K562 (cell line): ENCODE measurements around the gene WTIP.
"Not testable (repeated sequence)": the region's sequence is repeated elsewhere in the genome, so short reads cannot be mapped to it uniquely, and the experiment has no call there.

Experiments
- NFIC ChIP-seq: fragments of 450-650 bp; IDR thresholded peaks from 2 replicates; pipeline ENCODE4 v1.6.1; 2017; ENCODE audit warnings: mild to moderate bottlenecking, inconsistent platforms
- TF ChIP-seq, protein P1 (sequence below): sonication (generic); formaldehyde crosslinking; IDR thresholded peaks from 2 replicates; pipeline ENCODE4 v1.8.0; 2022; ENCODE audit warnings: missing genetic modification reagents, mild to moderate bottlenecking, borderline replicate concordance

DNA sequence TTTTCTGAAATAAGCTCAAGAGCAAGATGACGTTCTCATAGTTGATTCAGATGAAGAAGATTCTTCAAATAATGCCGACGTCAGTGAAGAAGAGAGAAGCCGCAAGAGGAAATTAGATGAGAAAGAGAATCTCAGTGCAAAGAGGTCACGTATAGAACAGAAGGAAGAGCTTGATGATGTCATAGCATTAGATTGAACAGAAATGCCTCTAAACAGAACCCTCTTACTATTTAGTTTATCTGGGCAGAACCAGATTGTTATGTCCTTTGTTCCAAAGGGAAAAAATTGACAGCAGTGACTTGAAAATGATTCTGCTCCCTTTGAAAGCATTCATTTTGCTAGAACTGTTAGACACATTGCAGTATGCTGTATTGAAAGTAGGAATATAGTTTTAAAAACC, 12.5 kb upstream of the WTIP start:
- TF ChIP-seq NFIC: not testable (repeated sequence)
- TF ChIP-seq, protein P1, sequence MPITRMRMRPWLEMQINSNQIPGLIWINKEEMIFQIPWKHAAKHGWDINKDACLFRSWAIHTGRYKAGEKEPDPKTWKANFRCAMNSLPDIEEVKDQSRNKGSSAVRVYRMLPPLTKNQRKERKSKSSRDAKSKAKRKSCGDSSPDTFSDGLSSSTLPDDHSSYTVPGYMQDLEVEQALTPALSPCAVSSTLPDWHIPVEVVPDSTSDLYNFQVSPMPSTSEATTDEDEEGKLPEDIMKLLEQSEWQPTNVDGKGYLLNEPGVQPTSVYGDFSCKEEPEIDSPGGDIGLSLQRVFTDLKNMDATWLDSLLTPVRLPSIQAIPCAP (CRISPR knock-in tag): not testable (repeated sequence)
